Neuronal stem cell (in vitro differentiated cells): ENCODE data around the gene VPS16.

Experiments used
- DNase-seq: peaks from one replicate; pipeline ENCODE4 v3.0.0-alpha.2; 2013; ENCODE audit warnings: low spot score
- H2AFZ ChIP-seq: one replicate; pipeline ENCODE4 v1.6.1; 2013; ENCODE audit warnings: mild to moderate bottlenecking, low read length, inconsistent platforms
- H2AK5ac ChIP-seq: 2 replicates; pipeline ENCODE4 v1.6.1; 2013; ENCODE audit warnings: low read depth, mild to moderate bottlenecking, inconsistent platforms, low read length, moderate library complexity, mixed read lengths
- H2BK120ac ChIP-seq: 2 replicates; pipeline ENCODE4 v1.6.1; 2013; ENCODE audit warnings: low read depth, mild to moderate bottlenecking, inconsistent platforms, low read length, moderate library complexity, mixed read lengths
- H2BK12ac ChIP-seq: one replicate; pipeline ENCODE4 v1.6.1; 2013; ENCODE audit warnings: low read length, inconsistent platforms
- H2BK15ac ChIP-seq: 2 replicates; pipeline ENCODE4 v1.6.1; 2013; ENCODE audit warnings: mild to moderate bottlenecking, low read length, inconsistent platforms, mixed read lengths
- H2BK5ac ChIP-seq: one replicate; pipeline ENCODE4 v1.6.1; 2013; ENCODE audit warnings: inconsistent platforms, mild to moderate bottlenecking, low read length, moderate library complexity
- H3K14ac ChIP-seq: one replicate; pipeline ENCODE4 v1.6.1; 2013; ENCODE audit warnings: low read length, inconsistent platforms
- H3K18ac ChIP-seq: 2 replicates; pipeline ENCODE4 v1.6.1; 2013; ENCODE audit warnings: low read length, inconsistent platforms
- H3K23ac ChIP-seq: 2 replicates; pipeline ENCODE4 v1.6.1; 2013; ENCODE audit warnings: low read depth, mild to moderate bottlenecking, mixed read lengths, low read length, inconsistent platforms; ENCODE audit not compliant: poor library complexity
- H3K27ac ChIP-seq: replicated peaks from 3 replicates; pipeline ENCODE4 v1.5.1; 2013; ENCODE audit warnings: low read length, inconsistent platforms
- H3K27me3 ChIP-seq, 3 experiments: 2 replicates each; pipeline ENCODE4 v1.6.1; 2013; ENCODE audit warnings: low read length in 3 of 3, mild to moderate bottlenecking in 2 of 3, inconsistent platforms in 1 of 3, low read depth in 1 of 3, mixed read lengths in 1 of 3, moderate library complexity in 1 of 3; ENCODE audit not compliant: control insufficient read depth in 3 of 3, insufficient read depth in 3 of 3
- H3K36me3 ChIP-seq, 2 donors: replicated peaks in 1 of 2; 2 replicates each; pipeline ENCODE4 v1.6.1; 2013; ENCODE audit warnings: low read length in 2 of 2; ENCODE audit not compliant: control insufficient read depth in 2 of 2, insufficient read depth in 2 of 2
- H3K4ac ChIP-seq: 2 replicates; pipeline ENCODE4 v1.6.1; 2013; ENCODE audit warnings: inconsistent platforms, mild to moderate bottlenecking, low read length, moderate library complexity
- H3K4me1 ChIP-seq, 2 donors: 1 replicate in 1 of 2; 2 replicates in 1 of 2; pipeline ENCODE4 v1.6.1; 2013; ENCODE audit warnings: low read length in 2 of 2, low read depth in 1 of 2; ENCODE audit not compliant: control insufficient read depth in 2 of 2, insufficient read depth in 1 of 2
- H3K4me2 ChIP-seq: one replicate; pipeline ENCODE4 v1.6.1; 2013; ENCODE audit warnings: mild to moderate bottlenecking, low read length, inconsistent platforms; ENCODE audit not compliant: insufficient read depth, poor library complexity, severe bottlenecking
- H3K4me3 ChIP-seq, 2 donors: 2 replicates each; pipeline ENCODE4 v1.5.1; 2013; ENCODE audit warnings: low read length in 2 of 2, mild to moderate bottlenecking in 2 of 2, inconsistent platforms in 1 of 2, moderate library complexity in 1 of 2
- H3K79me1 ChIP-seq: one replicate; pipeline ENCODE4 v1.6.1; 2013; ENCODE audit warnings: low read depth, mild to moderate bottlenecking, inconsistent platforms, low read length, moderate library complexity
- H3K9ac ChIP-seq: one replicate; pipeline ENCODE4 v1.6.1; 2013; ENCODE audit warnings: mild to moderate bottlenecking, low read depth, low read length, inconsistent platforms; ENCODE audit not compliant: poor library complexity
- H3K9me3 ChIP-seq, 2 donors: replicated peaks in 1 of 2; 2 replicates each; pipeline versions ENCODE3 to v1.6.1; 2013; ENCODE audit warnings: low read length in 2 of 2, mild to moderate bottlenecking in 2 of 2, inconsistent platforms in 1 of 2, low read depth in 1 of 2, mixed read lengths in 1 of 2, moderate library complexity in 1 of 2; ENCODE audit not compliant: control insufficient read depth in 2 of 2, insufficient read depth in 1 of 2
- H4K8ac ChIP-seq: one replicate; pipeline ENCODE4 v1.6.1; 2013; ENCODE audit warnings: low read depth, mild to moderate bottlenecking, inconsistent platforms, low read length, moderate library complexity
- H4K91ac ChIP-seq: one replicate; pipeline ENCODE4 v1.6.1; 2013; ENCODE audit warnings: low read length, low read depth, mild to moderate bottlenecking, inconsistent platforms; ENCODE audit not compliant: poor library complexity
- WGBS, 2 donors: extraction: QIAGEN DNeasy Blood & Tissue Kit; methylation state at CpG; one replicate each; pipeline ENCODE4 v1.1.7; 2013; ENCODE audit warnings: missing lambda C conversion rate in 2 of 2, mixed read lengths in 1 of 2; ENCODE audit not compliant: insufficient read length in 2 of 2, insufficient replicate concordance in 1 of 2; ENCODE audit errors: extremely low coverage in 2 of 2; 5-methylcytosine and 5-hydroxymethylcytosine counted together

Gene VPS16

DNA sequence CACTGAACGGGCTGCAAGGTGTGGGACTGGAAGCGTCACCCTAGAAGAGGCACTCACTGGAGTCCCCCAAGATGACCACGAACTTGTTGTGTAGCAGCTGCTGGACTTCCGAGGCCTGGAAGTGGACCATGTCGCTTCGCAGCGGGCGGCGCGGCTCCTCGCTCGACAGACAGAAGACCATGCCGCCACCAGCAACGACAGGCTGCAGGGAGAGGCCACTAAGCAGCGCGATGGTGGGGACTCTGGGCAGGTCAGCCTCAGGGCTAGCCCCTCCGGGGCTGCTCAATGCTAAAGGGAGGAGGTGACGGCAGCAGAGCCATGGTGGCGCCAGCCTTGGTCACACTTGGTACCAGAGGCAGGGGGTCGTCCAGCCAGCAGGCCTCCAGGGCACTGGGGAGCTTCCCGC is 810 bp upstream of the VPS16 start:
- Histone ChIP-seq H3K4me3 (peak overlapping the region; percentile 85 to 91), H2BK5ac (no peak overlapping the region), H3K27me3 (no peaks in the 10 kb centered on the region), H2AFZ (peak overlapping the region; percentile 100), H2AK5ac (peak overlapping the region; percentile 91), H4K8ac (no peak overlapping the region), H2BK120ac (no peak overlapping the region), H3K4me1 (peaks cover 7 to 13% of the 10 kb centered on the region in 2 donors), H3K14ac (peak overlapping the region; percentile 99), H3K27ac (no peak overlapping the region), H4K91ac (peak overlapping the region; percentile 94), H3K4ac (no peak overlapping the region), H3K9ac (peak overlapping the region; percentile 89), H3K9me3 (peaks cover 0 to 4% of the 10 kb centered on the region in 2 donors), H2BK15ac (peak overlapping the region; percentile 96), H2BK12ac (no peak overlapping the region), H3K36me3 (peaks cover 13 to 45% of the 10 kb centered on the region in 2 donors), H3K79me1 (peaks cover 3% of the 10 kb centered on the region), H3K23ac (peak overlapping the region; percentile 98), H3K18ac (peak overlapping the region; percentile 99), H3K4me2 (peak overlapping the region; percentile 92)
- no CpG with 5 or more reads among the region's 21 CpGs for WGBS, 2 donors
- DNase-seq: no peak

DNA sequence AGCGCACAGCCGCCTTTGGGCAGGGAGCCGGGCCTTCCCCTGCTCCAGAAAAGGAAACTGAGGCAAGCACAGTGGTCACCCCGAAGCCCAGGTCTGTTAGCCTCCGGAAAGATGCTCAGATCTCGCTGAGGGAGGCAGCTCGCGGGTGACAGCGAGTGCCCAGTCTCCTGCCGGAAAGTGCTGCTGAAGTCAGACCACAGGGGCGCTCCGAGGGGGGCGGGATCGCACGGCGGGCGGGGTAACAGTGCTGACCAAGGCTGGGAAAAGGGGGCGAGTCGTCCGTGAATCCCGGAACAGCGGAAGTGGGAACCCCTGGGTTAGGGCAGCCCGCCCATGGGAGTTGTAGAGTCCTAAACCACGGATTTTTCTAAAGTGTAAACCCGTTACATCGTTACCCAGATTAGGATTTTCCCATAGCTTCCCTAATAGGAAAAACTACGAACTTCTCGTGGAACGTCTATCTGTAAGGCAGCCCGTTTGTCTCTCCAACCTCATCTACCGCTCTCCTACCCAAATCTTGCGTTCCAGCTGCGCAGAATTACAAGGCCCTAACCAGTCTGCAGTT is 504 bp downstream of the VPS16 start:
- peak overlapping the region; percentile 61 for H3K18ac ChIP-seq
- peak overlapping the region; percentile 69 for H3K23ac ChIP-seq
- H3K9ac ChIP-seq: peak overlapping the region; percentile 80
- WGBS, 2 donors: no CpG with 5 or more reads among the region's 33 CpGs
- no peaks in the 10 kb centered on the region for H3K27me3 ChIP-seq
- H2BK120ac ChIP-seq: no peak overlapping the region
- H2BK12ac ChIP-seq: no peak overlapping the region
- peaks cover 0 to 2% of the 10 kb centered on the region in 2 donors for H3K9me3 ChIP-seq
- H3K4ac ChIP-seq: no peak overlapping the region
- H3K4me3 ChIP-seq: peak overlapping the region; percentile 85 to 91
- H3K4me2 ChIP-seq: peak overlapping the region; percentile 79
- no peak overlapping the region for H3K14ac ChIP-seq
- H2BK15ac ChIP-seq: no peak overlapping the region
- peak overlapping the region; percentile 100 for H2AFZ ChIP-seq
- H3K36me3 ChIP-seq: peaks cover 8 to 31% of the 10 kb centered on the region in 2 donors
- H2AK5ac ChIP-seq: no peak overlapping the region
- no peak overlapping the region for H3K27ac ChIP-seq
- peak overlapping the region; percentile 26 for H2BK5ac ChIP-seq
- no peak for DNase-seq
- H3K79me1 ChIP-seq: peaks cover 3% of the 10 kb centered on the region
- H4K8ac ChIP-seq: no peak overlapping the region
- H4K91ac ChIP-seq: no peak overlapping the region
- peaks cover 7 to 14% of the 10 kb centered on the region in 2 donors for H3K4me1 ChIP-seq

DNA sequence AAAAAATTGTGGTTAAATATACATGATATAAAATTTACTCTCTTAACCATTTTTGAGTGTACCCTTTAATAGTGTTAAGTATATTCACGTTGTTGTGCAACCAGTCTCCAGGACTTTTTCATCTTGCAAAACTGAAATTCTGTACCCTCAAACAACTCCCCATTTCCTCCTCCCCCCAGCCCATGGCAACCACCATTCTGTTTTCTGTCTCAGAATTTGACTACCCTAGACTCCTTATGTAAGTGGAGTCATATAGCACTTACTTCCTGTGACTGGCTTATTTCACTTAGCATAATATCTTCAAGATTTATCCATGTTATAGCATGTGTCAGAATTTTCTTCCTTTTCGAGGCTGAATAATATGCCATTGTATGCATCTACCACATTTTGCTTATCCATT is 5.1 kb downstream of the VPS16 start:
- no peak overlapping the region for H4K91ac ChIP-seq
- no peaks in the 10 kb centered on the region for H3K9me3 ChIP-seq
- no peak overlapping the region for H3K14ac ChIP-seq
- DNase-seq: no peak
- no peak overlapping the region for H2BK120ac ChIP-seq
- H3K23ac ChIP-seq: no peak overlapping the region
- H2BK5ac ChIP-seq: no peak overlapping the region
- no peak overlapping the region for H3K27ac ChIP-seq
- no peaks in the 10 kb centered on the region for H3K79me1 ChIP-seq
- peaks cover 0 to 7% of the 10 kb centered on the region in 2 donors for H3K4me1 ChIP-seq
- no peak overlapping the region for H3K4ac ChIP-seq
- H3K9ac ChIP-seq: no peak overlapping the region
- no peak overlapping the region for H4K8ac ChIP-seq
- no peak overlapping the region for H2BK15ac ChIP-seq
- no peak overlapping the region for H2AK5ac ChIP-seq
- no peak overlapping the region for H3K4me3 ChIP-seq
- no CpG with 5 or more reads among the region's 2 CpGs for WGBS, 2 donors
- peaks cover 0 to 1% of the 10 kb centered on the region in 2 donors for H3K36me3 ChIP-seq
- H2AFZ ChIP-seq: no peak overlapping the region
- H3K4me2 ChIP-seq: no peak overlapping the region
- H3K18ac ChIP-seq: no peak overlapping the region
- no peak overlapping the region for H2BK12ac ChIP-seq
- H3K27me3 ChIP-seq: no peaks in the 10 kb centered on the region

DNA sequence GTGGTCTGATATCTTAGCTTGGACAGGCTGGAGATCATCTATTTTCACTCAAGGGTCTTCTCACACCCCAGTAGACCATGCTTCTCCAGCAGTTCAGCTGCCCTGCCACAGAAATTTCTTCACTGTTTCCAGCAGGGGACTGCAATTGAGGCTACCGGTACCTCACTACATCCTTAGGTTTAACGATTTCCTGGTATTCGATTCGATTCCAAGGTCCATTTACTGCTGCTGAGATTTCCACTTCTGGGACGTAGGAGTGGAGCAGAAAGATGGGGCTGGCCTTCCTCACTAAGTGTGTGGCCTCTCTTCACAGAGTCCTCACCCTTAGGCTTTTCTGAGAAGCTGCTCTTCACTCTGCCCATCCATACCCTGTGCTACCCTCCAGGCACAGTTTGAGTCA is 6.2 kb downstream of the VPS16 start:
- no peak overlapping the region for H4K91ac ChIP-seq
- H2AFZ ChIP-seq: no peak overlapping the region
- H3K4me1 ChIP-seq: peaks cover 0 to 4% of the 10 kb centered on the region in 2 donors
- H4K8ac ChIP-seq: no peak overlapping the region
- H3K9me3 ChIP-seq: no peaks in the 10 kb centered on the region
- no peak overlapping the region for H3K18ac ChIP-seq
- H3K14ac ChIP-seq: no peak overlapping the region
- H2BK15ac ChIP-seq: no peak overlapping the region
- H3K27me3 ChIP-seq: no peaks in the 10 kb centered on the region
- H3K79me1 ChIP-seq: no peaks in the 10 kb centered on the region
- no peak overlapping the region for H3K23ac ChIP-seq
- no peak overlapping the region for H3K4me2 ChIP-seq
- no peak overlapping the region for H2BK120ac ChIP-seq
- H3K4me3 ChIP-seq: no peak overlapping the region
- H3K36me3 ChIP-seq: peaks cover 0 to 1% of the 10 kb centered on the region in 2 donors
- no peak overlapping the region for H3K4ac ChIP-seq
- DNase-seq: no peak
- no peak overlapping the region for H3K27ac ChIP-seq
- H2AK5ac ChIP-seq: no peak overlapping the region
- H3K9ac ChIP-seq: no peak overlapping the region
- no CpG with 5 or more reads among the region's 5 CpGs for WGBS, 2 donors
- H2BK5ac ChIP-seq: no peak overlapping the region
- H2BK12ac ChIP-seq: no peak overlapping the region
